Immature natural killer cell (primary cell): ENCODE measurements around the gene ITGA7. TPM values are rescaled to one million over a fixed set of nuclear protein-coding genes. Genes with fewer than 3 reads are reported as not detected.

Experiments used
- DNase-seq, 3 donors: peaks; one replicate each; pipeline ENCODE4 v3.0.0; 2022; ENCODE audit warnings: mixed read lengths in 1 of 3
- H3K27ac Mint-ChIP-seq, 6 donors: one replicate each; pipeline ENCODE4 v1.8.0; 2020; ENCODE audit warnings: mixed read lengths in 6 of 6, mild to moderate bottlenecking in 5 of 6, inconsistent platforms in 4 of 6, moderate library complexity in 3 of 6
- H3K27me3 Mint-ChIP-seq, 3 donors: one replicate each; pipeline ENCODE4 v1.8.0; 2020 to 2021; ENCODE audit warnings: low read depth in 3 of 3, mild to moderate bottlenecking in 3 of 3, mixed read lengths in 3 of 3, moderate library complexity in 3 of 3, inconsistent platforms in 1 of 3
- H3K36me3 Mint-ChIP-seq, 3 donors: one replicate each; pipeline ENCODE4 v1.8.0; 2020; ENCODE audit warnings: mixed read lengths in 3 of 3, inconsistent platforms in 2 of 3, mild to moderate bottlenecking in 2 of 3
- H3K4me1 Mint-ChIP-seq, 2 donors: one replicate each; pipeline ENCODE4 v1.8.0; 2020; ENCODE audit warnings: inconsistent platforms in 2 of 2, mild to moderate bottlenecking in 2 of 2, mixed read lengths in 2 of 2, moderate library complexity in 1 of 2
- H3K4me3 Mint-ChIP-seq, 5 donors: one replicate each; pipeline ENCODE4 v1.8.0; 2020; ENCODE audit warnings: mild to moderate bottlenecking in 5 of 5, mixed read lengths in 5 of 5, inconsistent platforms in 3 of 5, moderate library complexity in 3 of 5
- H3K9me3 Mint-ChIP-seq, 6 donors: one replicate each; pipeline ENCODE4 v1.8.0; 2020; ENCODE audit warnings: mild to moderate bottlenecking in 6 of 6, mixed read lengths in 6 of 6, inconsistent platforms in 4 of 6, moderate library complexity in 3 of 6
- polyA plus RNA-seq, 3 donors: library from polyadenylated mRNA; unstranded; fragments of 300-500 nt; fragmentation: Illumina TruSeq; gene quantifications; one replicate each; pipeline ENCODE4 v1.2.3, GENCODE V29; 2021

ITGA7 gene
- polyA plus RNA-seq, 3 donors from 2014 or later: 0.31 TPM; not detected in 2

GRCh38 chr12:55698241-55698955, 9.3 kb downstream of the ITGA7 start:
- DNase-seq: no peak
- H3K4me3 Mint-ChIP-seq: no peak overlapping the region
- H3K27me3 Mint-ChIP-seq: peaks cover 2 to 6% (median 4%) of the 10 kb centered on the region in 3 donors
- no peaks in the 10 kb centered on the region for H3K9me3 Mint-ChIP-seq
- H3K36me3 Mint-ChIP-seq: no peaks in the 10 kb centered on the region
- H3K27ac Mint-ChIP-seq: no peak overlapping the region
- H3K4me1 Mint-ChIP-seq: no peaks in the 10 kb centered on the region

- peaks cover 0 to 2% (median 2%) of the 10 kb centered on the region in 3 donors for H3K27me3 Mint-ChIP-seq
- no peaks in the 10 kb centered on the region for H3K36me3 Mint-ChIP-seq
- no peak overlapping the region for H3K27ac Mint-ChIP-seq
- no peaks in the 10 kb centered on the region for H3K9me3 Mint-ChIP-seq
- H3K4me1 Mint-ChIP-seq: no peaks in the 10 kb centered on the region
- H3K4me3 Mint-ChIP-seq: no peak overlapping the region
- no peak for DNase-seq
Measured at GRCh38 chr12:55697686-55698085, 10.0 kb downstream of the ITGA7 start.

- no peaks in the 10 kb centered on the region for H3K9me3 Mint-ChIP-seq
- peaks cover 0 to 2% (median 2%) of the 10 kb centered on the region in 3 donors for H3K27me3 Mint-ChIP-seq
- no peak overlapping the region for H3K27ac Mint-ChIP-seq
- no peak overlapping the region for H3K4me3 Mint-ChIP-seq
- DNase-seq: no peak
- no peaks in the 10 kb centered on the region for H3K4me1 Mint-ChIP-seq
- H3K36me3 Mint-ChIP-seq: no peaks in the 10 kb centered on the region
Measured at GRCh38 chr12:55696796-55697462, 10.8 kb downstream of the ITGA7 start.

- no peak overlapping the region for H3K27ac Mint-ChIP-seq
- no peak overlapping the region for H3K4me3 Mint-ChIP-seq
- no peaks in the 10 kb centered on the region for H3K4me1 Mint-ChIP-seq
- H3K27me3 Mint-ChIP-seq: peaks cover 0 to 2% (median under 1%) of the 10 kb centered on the region in 3 donors
- no peaks in the 10 kb centered on the region for H3K9me3 Mint-ChIP-seq
- DNase-seq: no peak
- no peaks in the 10 kb centered on the region for H3K36me3 Mint-ChIP-seq
Measured at GRCh38 chr12:55696141-55696540, 11.6 kb downstream of the ITGA7 start.

- no peaks in the 10 kb centered on the region for H3K9me3 Mint-ChIP-seq
- DNase-seq: no peak
Measured at GRCh38 chr12:55695349-55695748, 12.4 kb downstream of the ITGA7 start.

GRCh38 chr12:55694651-55695050, 13.1 kb downstream of the ITGA7 start:
- Mint-ChIP-seq H3K27me3 (peaks cover 0 to 5% (median 0%) of the 10 kb centered on the region in 3 donors), H3K36me3 (no peaks in the 10 kb centered on the region), H3K4me3 (no peak overlapping the region), H3K27ac (no peak overlapping the region), H3K4me1 (no peaks in the 10 kb centered on the region), H3K9me3 (no peaks in the 10 kb centered on the region)
- DNase-seq: no peak

More at GRCh38 chr12:55695349-55695748, 12.4 kb downstream of the ITGA7 start:
- H3K36me3 Mint-ChIP-seq: no peaks in the 10 kb centered on the region
- H3K4me3 Mint-ChIP-seq: no peak overlapping the region
- no peak overlapping the region for H3K27ac Mint-ChIP-seq
- peaks cover 0 to 2% (median 0%) of the 10 kb centered on the region in 3 donors for H3K27me3 Mint-ChIP-seq
- no peaks in the 10 kb centered on the region for H3K4me1 Mint-ChIP-seq

- Mint-ChIP-seq H3K9me3 (no peaks in the 10 kb centered on the region), H3K36me3 (no peaks in the 10 kb centered on the region), H3K27me3 (peaks cover 0 to 5% (median 0%) of the 10 kb centered on the region in 3 donors), H3K4me1 (no peaks in the 10 kb centered on the region), H3K27ac (no peak overlapping the region), H3K4me3 (no peak overlapping the region)
- no peak for DNase-seq
Measured at GRCh38 chr12:55694188-55694515, 13.6 kb downstream of the ITGA7 start.

- H3K9me3 Mint-ChIP-seq: no peaks in the 10 kb centered on the region
- no peak overlapping the region for H3K27ac Mint-ChIP-seq
- DNase-seq: no peak
- H3K4me3 Mint-ChIP-seq: peak overlapping the region in 1 of 5 donors; percentile 15
- H3K4me1 Mint-ChIP-seq: no peaks in the 10 kb centered on the region
- H3K27me3 Mint-ChIP-seq: peaks cover 0 to 5% (median 0%) of the 10 kb centered on the region in 3 donors
- no peaks in the 10 kb centered on the region for H3K36me3 Mint-ChIP-seq
Measured at GRCh38 chr12:55693323-55694187, 14.1 kb downstream of the ITGA7 start.

GRCh38 chr12:55692631-55693322, 14.9 kb downstream of the ITGA7 start:
- H3K4me3 Mint-ChIP-seq: no peak overlapping the region
- peaks cover 2% of the 10 kb centered on the region in 2 donors for H3K4me1 Mint-ChIP-seq
- no peak overlapping the region for H3K27ac Mint-ChIP-seq
- peaks cover 0 to 5% (median 0%) of the 10 kb centered on the region in 3 donors for H3K27me3 Mint-ChIP-seq
- H3K9me3 Mint-ChIP-seq: no peaks in the 10 kb centered on the region
- DNase-seq: no peak
- H3K36me3 Mint-ChIP-seq: no peaks in the 10 kb centered on the region

GRCh38 chr12:55688716-55689655, 18.7 kb downstream of the ITGA7 start:
- H3K27ac Mint-ChIP-seq: peak overlapping the region in 1 of 6 donors; percentile 34
- peaks cover 5 to 8% of the 10 kb centered on the region in 2 donors for H3K4me1 Mint-ChIP-seq
- no peaks in the 10 kb centered on the region for H3K9me3 Mint-ChIP-seq
- H3K4me3 Mint-ChIP-seq: no peak overlapping the region
- peaks cover 0 to 3% (median 0%) of the 10 kb centered on the region in 3 donors for H3K27me3 Mint-ChIP-seq
- no peaks in the 10 kb centered on the region for H3K36me3 Mint-ChIP-seq
- no peak for DNase-seq

GRCh38 chr12:55687746-55688145, 20.0 kb downstream of the ITGA7 start:
- no peaks in the 10 kb centered on the region for H3K9me3 Mint-ChIP-seq
- H3K27ac Mint-ChIP-seq: no peak overlapping the region
- H3K4me1 Mint-ChIP-seq: peaks cover 5 to 8% of the 10 kb centered on the region in 2 donors
- H3K27me3 Mint-ChIP-seq: peaks cover 0 to 6% (median 0%) of the 10 kb centered on the region in 3 donors
- DNase-seq: no peak
- H3K36me3 Mint-ChIP-seq: no peaks in the 10 kb centered on the region
- no peak overlapping the region for H3K4me3 Mint-ChIP-seq

GRCh38 chr12:55686366-55687010, 21.2 kb downstream of the ITGA7 start:
- Mint-ChIP-seq H3K27me3 (peaks cover 2 to 6% (median 3%) of the 10 kb centered on the region in 3 donors), H3K4me3 (no peak overlapping the region), H3K27ac (peak overlapping the region in 1 of 6 donors; percentile 59), H3K9me3 (no peaks in the 10 kb centered on the region), H3K4me1 (peaks cover 8 to 9% of the 10 kb centered on the region in 2 donors), H3K36me3 (no peaks in the 10 kb centered on the region)
- DNase-seq: no peak
